Colonic mucosa (tissue), 4 donors: Measurements from ENCODE around the gene VCPKMT. TPM values are rescaled to one million over a fixed set of nuclear protein-coding genes. Genes with fewer than 3 reads are reported as not detected.

ENCODE experiments used
- DNase-seq: peaks from one replicate; pipeline ENCODE4 v3.0.0-alpha.2; 2020
- H3K27ac ChIP-seq: fragments of 200-600 bp; one replicate; pipeline ENCODE4 v1.8.0; 2021
- H3K27me3 ChIP-seq: fragments of 200-600 bp; one replicate; pipeline ENCODE4 v1.8.0; 2021
- H3K36me3 ChIP-seq: fragments of 200-600 bp; one replicate; pipeline ENCODE4 v1.8.0; 2021
- H3K4me1 ChIP-seq: fragments of 200-600 bp; one replicate; pipeline ENCODE4 v1.8.0; 2021; ENCODE audit warnings: mild to moderate bottlenecking
- H3K4me3 ChIP-seq: fragments of 200-600 bp; one replicate; pipeline ENCODE4 v1.8.0; 2021
- H3K9ac ChIP-seq, 2 donors: one replicate each; pipeline ENCODE4 v1.7.0; 2013; ENCODE audit warnings: control low read depth in 2 of 2, low read depth in 2 of 2, low read length in 2 of 2
- H3K9me3 ChIP-seq: fragments of 200-600 bp; one replicate; pipeline ENCODE4 v1.8.0; 2021
- CTCF ChIP-seq: fragments of 200-600 bp; IDR thresholded peaks from one replicate; pipeline ENCODE4 v1.8.0; 2022; ENCODE audit warnings: antibody characterized with exemption, mild to moderate bottlenecking
- intact Hi-C: fragments of 100-400 bp; cut with DNase I; formaldehyde crosslinking; loops from one replicate; pipeline ENCODE4 v1.14.1; 2022
- total RNA-seq, 2 donors: library from RNA; stranded (reverse); fragmentation: NEBNext Ultra II Directional in 1 of 2; extraction: Animal tissue kit (Norgen Biotek cat#: 25700) in 1 of 2; gene quantifications; one replicate each; pipeline ENCODE4 v1.2.1, GENCODE V29; 2021
- donor health status: healthy.
- donor health status: DM: no; HTN: no; CAD: no.
- donor health status: DM: no; HTN: no; CAD: no.

VCPKMT gene
- total RNA-seq, 2 donors from 2014 or later = 4.6 to 6.7 TPM

GRCh38 chr14:50088731-50089130 is 27.6 kb downstream of the VCPKMT start:
- DNase-seq = no peak
- no peak overlapping the region for H3K27ac ChIP-seq
- intact Hi-C loops = no loop called here
- no peaks in the 10 kb centered on the region for H3K9me3 ChIP-seq
- H3K4me1 ChIP-seq = no peaks in the 10 kb centered on the region
- H3K27me3 ChIP-seq = no peaks in the 10 kb centered on the region
- no peak overlapping the region for H3K4me3 ChIP-seq
- TF ChIP-seq CTCF = no peak
- H3K36me3 ChIP-seq = no peaks in the 10 kb centered on the region
- H3K9ac ChIP-seq = no peak overlapping the region

- H3K4me3 ChIP-seq = no peak overlapping the region
- H3K27ac ChIP-seq = no peak overlapping the region
- no peak for TF ChIP-seq CTCF
- H3K27me3 ChIP-seq = no peaks in the 10 kb centered on the region
- H3K36me3 ChIP-seq = no peaks in the 10 kb centered on the region
- no peak overlapping the region for H3K9ac ChIP-seq
- intact Hi-C loops = no loop called here
- DNase-seq = no peak
- H3K9me3 ChIP-seq = no peaks in the 10 kb centered on the region
- H3K4me1 ChIP-seq = no peaks in the 10 kb centered on the region
Measured at GRCh38 chr14:50088117-50088515, 28.3 kb downstream of the VCPKMT start.

GRCh38 chr14:50087341-50088116 is 28.8 kb downstream of the VCPKMT start:
- Histone ChIP-seq H3K4me1 (no peaks in the 10 kb centered on the region), H3K9me3 (no peaks in the 10 kb centered on the region), H3K27me3 (no peaks in the 10 kb centered on the region), H3K9ac (no peak overlapping the region), H3K4me3 (no peak overlapping the region), H3K36me3 (no peaks in the 10 kb centered on the region), H3K27ac (peak overlapping the region; percentile 26)
- DNase-seq = no peak
- intact Hi-C loops = no loop called here
- TF ChIP-seq CTCF = no peak

GRCh38 chr14:50086321-50086711 is 30.1 kb downstream of the VCPKMT start:
- no peak overlapping the region for H3K9ac ChIP-seq
- no peaks in the 10 kb centered on the region for H3K36me3 ChIP-seq
- H3K9me3 ChIP-seq = no peaks in the 10 kb centered on the region
- no peaks in the 10 kb centered on the region for H3K27me3 ChIP-seq
- no peak overlapping the region for H3K4me3 ChIP-seq
- intact Hi-C loops = no loop called here
- H3K27ac ChIP-seq = no peak overlapping the region
- no peaks in the 10 kb centered on the region for H3K4me1 ChIP-seq
- no peak for TF ChIP-seq CTCF
- no peak for DNase-seq

GRCh38 chr14:50085570-50086320 is 30.6 kb downstream of the VCPKMT start:
- intact Hi-C loops = no loop called here

More at GRCh38 chr14:50085570-50086320, 30.6 kb downstream of the VCPKMT start:
- Histone ChIP-seq H3K27me3 (no peaks in the 10 kb centered on the region), H3K9me3 (no peaks in the 10 kb centered on the region), H3K27ac (no peak overlapping the region), H3K36me3 (no peaks in the 10 kb centered on the region), H3K4me1 (no peaks in the 10 kb centered on the region), H3K9ac (no peak overlapping the region), H3K4me3 (no peak overlapping the region)
- no peak for TF ChIP-seq CTCF
- no peak for DNase-seq
